Large intestine (tissue), 3 donors: ENCODE data around the gene CUX1. TPM values are rescaled to one million over a fixed set of nuclear protein-coding genes. Genes with fewer than 3 reads are reported as not detected.

Source experiments
- DNase-seq, 2 donors: peaks; one replicate each; pipeline versions ENCODE4 v3.0.0 to v3.0.0-alpha.2; 2013
- H3K27ac ChIP-seq: one replicate; pipeline ENCODE4 v1.5.1; 2013; ENCODE audit warnings: low read length
- H3K27me3 ChIP-seq: 2 replicates; pipeline ENCODE4 v1.6.1; 2013; ENCODE audit warnings: low read length; ENCODE audit not compliant: control insufficient read depth, insufficient read depth
- H3K36me3 ChIP-seq: 2 replicates; pipeline ENCODE4 v1.6.1; 2013; ENCODE audit warnings: low read length; ENCODE audit not compliant: control insufficient read depth, insufficient read depth
- H3K4me1 ChIP-seq: one replicate; pipeline ENCODE4 v1.6.1; 2013; ENCODE audit warnings: low read length; ENCODE audit not compliant: control insufficient read depth, insufficient read depth
- H3K4me3 ChIP-seq: one replicate; pipeline ENCODE4 v1.5.1; 2013; ENCODE audit warnings: low read length
- H3K9me3 ChIP-seq: one replicate; pipeline ENCODE4 v1.6.1; 2013; ENCODE audit warnings: mild to moderate bottlenecking, low read depth, low read length, moderate library complexity; ENCODE audit not compliant: control insufficient read depth
- WGBS: methylation state at CpG from one replicate; pipeline ENCODE4 v1.1.5; 2013; ENCODE audit warnings: low lambda C conversion rate; ENCODE audit not compliant: insufficient coverage; 5-methylcytosine and 5-hydroxymethylcytosine counted together
- polyA plus RNA-seq: library from polyadenylated mRNA; unstranded; fragments of 120-200 nt; gene quantifications from one replicate; pipeline ENCODE4 v1.2.1, GENCODE V29; 2013

The CUX1 gene
- polyA plus RNA-seq, 1 donor: 72.9 TPM

- DNase-seq: no peak
- H3K36me3 ChIP-seq: peaks cover 31% of the 10 kb centered on the region
- H3K4me1 ChIP-seq: no peaks in the 10 kb centered on the region
- H3K27ac ChIP-seq: no peak overlapping the region
- no peaks in the 10 kb centered on the region for H3K27me3 ChIP-seq
- peaks cover 3% of the 10 kb centered on the region for H3K9me3 ChIP-seq
- H3K4me3 ChIP-seq: no peak overlapping the region
- no CpG with 5 or more reads among the region's 11 CpGs for WGBS
Measured at GRCh38 chr7:102252366-102252982, 435.0 kb downstream of the CUX1 start.

- H3K4me3 ChIP-seq: no peak overlapping the region
- WGBS: 100% methylated on average over 2 of the region's 19 CpGs
- no peaks in the 10 kb centered on the region for H3K27me3 ChIP-seq
- no peak overlapping the region for H3K27ac ChIP-seq
- peaks cover 26% of the 10 kb centered on the region for H3K36me3 ChIP-seq
- H3K9me3 ChIP-seq: peaks cover 3% of the 10 kb centered on the region
- no peak for DNase-seq
- H3K4me1 ChIP-seq: no peaks in the 10 kb centered on the region
Measured at GRCh38 chr7:102253066-102253972, 435.9 kb downstream of the CUX1 start.

GRCh38 chr7:102253973-102254370 lies 436.5 kb downstream of the CUX1 start:
- no peaks in the 10 kb centered on the region for H3K27me3 ChIP-seq
- H3K4me1 ChIP-seq: no peaks in the 10 kb centered on the region
- no peak overlapping the region for H3K27ac ChIP-seq
- DNase-seq: no peak
- peaks cover 24% of the 10 kb centered on the region for H3K36me3 ChIP-seq
- peaks cover 6% of the 10 kb centered on the region for H3K9me3 ChIP-seq
- no CpG with 5 or more reads among the region's 13 CpGs for WGBS
- H3K4me3 ChIP-seq: no peak overlapping the region

GRCh38 chr7:102254521-102254920 lies 437.1 kb downstream of the CUX1 start:
- no peak overlapping the region for H3K27ac ChIP-seq
- H3K4me1 ChIP-seq: no peaks in the 10 kb centered on the region
- WGBS: no CpG with 5 or more reads among the region's 8 CpGs
- peaks cover 6% of the 10 kb centered on the region for H3K9me3 ChIP-seq
- no peak overlapping the region for H3K4me3 ChIP-seq
- H3K36me3 ChIP-seq: peaks cover 20% of the 10 kb centered on the region
- DNase-seq: no peak
- no peaks in the 10 kb centered on the region for H3K27me3 ChIP-seq

GRCh38 chr7:102255501-102255900 lies 438.1 kb downstream of the CUX1 start:
- no peaks in the 10 kb centered on the region for H3K4me1 ChIP-seq
- no peak overlapping the region for H3K4me3 ChIP-seq
- no peak for DNase-seq
- WGBS: 100% methylated on average over 1 of the region's 7 CpGs
- H3K36me3 ChIP-seq: peaks cover 12% of the 10 kb centered on the region
- H3K27me3 ChIP-seq: no peaks in the 10 kb centered on the region
- peaks cover 6% of the 10 kb centered on the region for H3K9me3 ChIP-seq
- H3K27ac ChIP-seq: no peak overlapping the region

DNA sequence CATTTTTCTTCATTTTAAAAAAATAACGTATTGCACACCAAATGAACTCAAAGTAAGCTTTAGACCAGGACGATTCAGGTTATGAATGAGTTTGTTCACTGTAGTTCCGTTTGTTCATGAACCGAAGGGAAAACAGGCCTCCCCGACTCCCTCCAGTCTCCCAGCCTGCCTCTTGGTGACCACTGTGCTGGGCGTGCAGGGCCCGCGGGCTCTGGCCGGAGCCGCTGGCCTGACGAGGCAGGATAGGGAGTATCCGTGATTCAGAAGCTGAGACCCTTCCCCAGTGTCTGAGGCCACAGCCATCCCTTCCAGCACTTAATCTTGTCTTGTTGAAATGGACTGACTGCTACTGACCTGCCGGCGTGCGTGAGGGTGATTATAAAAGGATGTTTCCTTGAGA lies 438.5 kb downstream of the CUX1 start:
- peaks cover 6% of the 10 kb centered on the region for H3K9me3 ChIP-seq
- WGBS: 88% methylated on average over 4 of the region's 15 CpGs
- no peaks in the 10 kb centered on the region for H3K27me3 ChIP-seq
- no peak overlapping the region for H3K4me3 ChIP-seq
- H3K27ac ChIP-seq: no peak overlapping the region
- peaks cover 10% of the 10 kb centered on the region for H3K36me3 ChIP-seq
- H3K4me1 ChIP-seq: no peaks in the 10 kb centered on the region
- no peak for DNase-seq

GRCh38 chr7:102258073-102258748 lies 440.8 kb downstream of the CUX1 start:
- Histone ChIP-seq H3K4me3 (no peak overlapping the region), H3K27ac (no peak overlapping the region), H3K4me1 (no peaks in the 10 kb centered on the region), H3K27me3 (no peaks in the 10 kb centered on the region), H3K36me3 (peaks cover 10% of the 10 kb centered on the region), H3K9me3 (peaks cover 6% of the 10 kb centered on the region)
- DNase-seq: no peak
- no CpG with 5 or more reads among the region's 25 CpGs for WGBS

- no peak for DNase-seq
- WGBS: no CpG with 5 or more reads among the region's 12 CpGs
- H3K27me3 ChIP-seq: no peaks in the 10 kb centered on the region
- no peak overlapping the region for H3K4me3 ChIP-seq
- H3K9me3 ChIP-seq: peaks cover 6% of the 10 kb centered on the region
- H3K27ac ChIP-seq: no peak overlapping the region
- peaks cover 6% of the 10 kb centered on the region for H3K36me3 ChIP-seq
- H3K4me1 ChIP-seq: no peaks in the 10 kb centered on the region
Measured at GRCh38 chr7:102258749-102259107, 441.3 kb downstream of the CUX1 start.

GRCh38 chr7:102260856-102261255 lies 443.4 kb downstream of the CUX1 start:
- no CpG with 5 or more reads among the region's 9 CpGs for WGBS
- no peak overlapping the region for H3K27ac ChIP-seq

DNA sequence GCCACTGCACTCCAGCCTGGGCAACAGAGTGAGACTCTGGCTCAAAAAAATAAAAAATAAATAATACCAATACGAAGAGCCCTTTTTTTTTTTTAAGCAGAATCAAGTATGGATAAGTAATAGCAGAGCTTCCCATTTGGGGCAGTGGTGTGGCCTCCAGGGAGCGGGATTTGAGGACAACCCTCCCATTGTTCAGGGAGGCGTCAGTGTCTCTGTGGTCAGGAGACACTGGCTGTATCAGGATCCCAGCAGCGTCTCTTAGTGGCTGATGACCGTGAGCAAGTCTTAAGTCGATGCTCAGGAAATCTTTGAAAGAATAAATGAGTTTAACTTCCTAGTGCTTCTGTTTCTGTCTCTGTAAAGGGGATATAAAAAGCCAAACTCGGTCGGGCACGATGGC lies 444.0 kb downstream of the CUX1 start:
- H3K27me3 ChIP-seq: no peaks in the 10 kb centered on the region
- no CpG with 5 or more reads among the region's 9 CpGs for WGBS
- H3K9me3 ChIP-seq: peaks cover 3% of the 10 kb centered on the region
- no peak for DNase-seq
- no peak overlapping the region for H3K27ac ChIP-seq
- H3K36me3 ChIP-seq: no peaks in the 10 kb centered on the region
- H3K4me3 ChIP-seq: no peak overlapping the region
- H3K4me1 ChIP-seq: no peaks in the 10 kb centered on the region

More at GRCh38 chr7:102260856-102261255, 443.4 kb downstream of the CUX1 start:
- peaks cover 5% of the 10 kb centered on the region for H3K9me3 ChIP-seq
- no peaks in the 10 kb centered on the region for H3K27me3 ChIP-seq
- no peaks in the 10 kb centered on the region for H3K36me3 ChIP-seq
- H3K4me1 ChIP-seq: no peaks in the 10 kb centered on the region
- DNase-seq: no peak
- H3K4me3 ChIP-seq: no peak overlapping the region
